Measurements from ENCODE around the gene RPGR. TPM values are rescaled to one million over a fixed set of nuclear protein-coding genes. Genes with fewer than 3 reads are reported as not detected.

The RPGR gene
- total and polyA plus RNA-seq, 7 donors: 4.0 to 26.8 (median 9.6) TPM

DNA sequence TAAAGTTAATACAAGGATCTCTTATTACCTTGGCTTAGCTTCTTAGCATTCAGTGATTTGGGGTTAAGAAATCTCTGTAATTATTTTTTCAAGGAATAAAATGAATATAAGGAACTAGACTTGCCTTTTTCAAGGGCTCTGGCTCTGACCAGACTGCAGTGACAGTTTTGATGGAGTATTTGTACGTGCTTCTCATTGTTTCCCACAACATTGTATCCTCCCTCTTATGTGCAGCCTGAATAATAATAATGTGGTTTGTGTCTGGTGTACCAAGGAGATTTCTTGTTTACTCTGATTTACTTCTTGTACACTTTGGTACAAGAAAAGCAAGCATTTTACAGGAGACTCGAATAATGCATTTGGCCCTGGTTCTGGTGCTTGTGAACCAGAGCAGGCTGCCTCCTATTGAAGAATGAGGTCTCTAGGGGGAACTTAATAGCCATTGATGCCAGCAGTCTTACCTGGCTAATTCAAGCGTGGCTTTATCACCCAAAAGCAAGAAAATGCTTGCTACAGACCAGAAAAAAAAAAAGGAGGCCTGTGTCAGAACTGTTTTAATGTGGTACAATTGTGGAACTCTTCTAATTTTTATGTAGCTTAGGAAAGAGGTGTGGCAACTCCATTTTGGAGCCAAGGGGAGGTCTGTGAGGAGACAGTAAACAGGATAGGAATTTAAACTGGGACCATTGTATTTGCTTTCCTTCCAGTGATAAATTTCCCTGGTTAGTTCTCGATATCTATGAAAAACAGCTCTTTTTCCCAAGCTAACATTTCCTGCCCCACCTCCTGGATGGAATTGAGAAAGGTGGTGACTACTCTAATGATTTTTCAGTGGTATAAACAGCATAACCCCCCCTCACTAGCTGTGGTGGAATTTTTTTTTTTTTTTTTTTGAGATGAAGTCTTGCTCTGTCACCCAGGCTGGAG is 30.7 kb upstream of the RPGR start:
- H3K9me3 ChIP-seq: no peaks in the 10 kb centered on the region
- H3K4me3 ChIP-seq: no peak overlapping the region
- H3K27me3 ChIP-seq (ENCODE audit: insufficient read depth in 3 of 3, low read length in 2 of 3): peaks cover 0 to 8% (median 0%) of the 10 kb centered on the region in 3 donors
- WGBS, 3 donors: 44 to 55% (median 51%) methylated on average over 4 of the region's 4 CpGs
- intact Hi-C loops (cut with DNase I): no loop called here
- TF ChIP-seq, protein P1, sequence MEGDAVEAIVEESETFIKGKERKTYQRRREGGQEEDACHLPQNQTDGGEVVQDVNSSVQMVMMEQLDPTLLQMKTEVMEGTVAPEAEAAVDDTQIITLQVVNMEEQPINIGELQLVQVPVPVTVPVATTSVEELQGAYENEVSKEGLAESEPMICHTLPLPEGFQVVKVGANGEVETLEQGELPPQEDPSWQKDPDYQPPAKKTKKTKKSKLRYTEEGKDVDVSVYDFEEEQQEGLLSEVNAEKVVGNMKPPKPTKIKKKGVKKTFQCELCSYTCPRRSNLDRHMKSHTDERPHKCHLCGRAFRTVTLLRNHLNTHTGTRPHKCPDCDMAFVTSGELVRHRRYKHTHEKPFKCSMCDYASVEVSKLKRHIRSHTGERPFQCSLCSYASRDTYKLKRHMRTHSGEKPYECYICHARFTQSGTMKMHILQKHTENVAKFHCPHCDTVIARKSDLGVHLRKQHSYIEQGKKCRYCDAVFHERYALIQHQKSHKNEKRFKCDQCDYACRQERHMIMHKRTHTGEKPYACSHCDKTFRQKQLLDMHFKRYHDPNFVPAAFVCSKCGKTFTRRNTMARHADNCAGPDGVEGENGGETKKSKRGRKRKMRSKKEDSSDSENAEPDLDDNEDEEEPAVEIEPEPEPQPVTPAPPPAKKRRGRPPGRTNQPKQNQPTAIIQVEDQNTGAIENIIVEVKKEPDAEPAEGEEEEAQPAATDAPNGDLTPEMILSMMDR (IDR thresholded peaks at IDR 0.05): no peak
- no peak for ATAC-seq
- H3K36me3 ChIP-seq (ENCODE audit: insufficient read depth in 1 of 2, low read depth in 1 of 2): no peaks in the 10 kb centered on the region
- no peak for DNase-seq
- peak overlapping the region; percentile 9 for H3K27ac ChIP-seq
- no peaks in the 10 kb centered on the region for H3K4me1 ChIP-seq

DNA sequence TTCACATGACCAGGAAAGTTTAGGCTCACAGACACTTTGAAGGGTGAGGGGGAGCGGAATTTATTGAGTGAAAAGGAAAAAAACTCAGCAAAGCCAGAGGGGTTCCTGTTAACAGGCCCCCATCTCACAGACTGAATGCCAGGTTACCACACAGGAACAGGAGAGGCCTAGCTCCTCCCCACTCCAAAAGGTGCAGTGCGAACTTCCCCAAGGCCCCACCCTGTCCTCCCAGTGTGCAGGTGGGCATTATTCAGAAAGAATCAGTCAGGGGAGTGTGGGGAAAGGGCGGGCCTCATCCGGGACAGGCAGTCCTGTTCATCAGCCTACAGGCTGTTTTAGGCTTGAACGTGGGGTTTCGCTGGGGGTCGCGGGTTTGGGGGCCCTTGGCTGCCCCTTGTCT is 29.1 kb upstream of the RPGR start:
- H3K27ac ChIP-seq: no peak overlapping the region
- TF ChIP-seq, protein P1 (IDR thresholded peaks at IDR 0.05): no peak
- no peak overlapping the region for H3K4me3 ChIP-seq
- no peak for ATAC-seq
- intact Hi-C loops (cut with DNase I): no loop called here
- no peaks in the 10 kb centered on the region for H3K4me1 ChIP-seq
- H3K36me3 ChIP-seq (ENCODE audit: insufficient read depth in 1 of 2, low read depth in 1 of 2): no peaks in the 10 kb centered on the region
- WGBS, 3 donors: 57 to 91% (median 80%) methylated on average over 8 of the region's 8 CpGs
- peaks cover 0 to 7% (median 0%) of the 10 kb centered on the region in 3 donors for H3K27me3 ChIP-seq (ENCODE audit: insufficient read depth in 3 of 3, low read length in 2 of 3)
- no peaks in the 10 kb centered on the region for H3K9me3 ChIP-seq
- no peak for DNase-seq

DNA sequence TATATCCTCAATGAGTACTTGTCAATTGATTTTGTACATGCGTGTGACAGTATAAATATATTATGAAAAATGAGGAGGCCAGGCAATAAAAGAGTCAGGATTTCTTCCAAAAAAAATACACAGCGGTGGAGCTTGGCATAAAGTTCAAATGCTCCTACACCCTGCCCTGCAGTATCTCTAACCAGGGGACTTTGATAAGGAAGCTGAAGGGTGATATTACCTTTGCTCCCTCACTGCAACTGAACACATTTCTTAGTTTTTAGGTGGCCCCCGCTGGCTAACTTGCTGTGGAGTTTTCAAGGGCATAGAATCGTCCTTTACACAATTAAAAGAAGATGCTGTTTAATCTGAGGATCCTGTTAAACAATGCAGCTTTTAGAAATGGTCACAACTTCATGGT is 25.1 kb upstream of the RPGR start, which contains the start of gene OTC:
TSS of gene OTC (plus strand) at position 243 of the 400 bp plus-strand sequence. CDS start at position 336, 93 bp downstream.
- H3K27ac ChIP-seq: no peak within 1 kb of the TSS
- no peaks in the 10 kb centered on the region for H3K9me3 ChIP-seq
- H3K4me1 ChIP-seq: no peaks in the 10 kb centered on the region
- WGBS, 3 donors: 63 to 90% (median 84%) methylated on average over 4 of the region's 4 CpGs
- intact Hi-C loops (cut with DNase I): no loop called here
- H3K4me3 ChIP-seq: no peak within 1 kb of the TSS
- ATAC-seq (no peak), DNase-seq (no peak)
- TF ChIP-seq, protein P1 (IDR thresholded peaks at IDR 0.05): no peak
- H3K36me3 ChIP-seq (ENCODE audit: insufficient read depth in 1 of 2, low read depth in 1 of 2): no peaks in the 10 kb centered on the region
- H3K27me3 ChIP-seq (ENCODE audit: insufficient read depth in 3 of 3, low read length in 2 of 3): peaks cover 0 to 14% (median 0%) of the 10 kb centered on the region in 3 donors

DNA sequence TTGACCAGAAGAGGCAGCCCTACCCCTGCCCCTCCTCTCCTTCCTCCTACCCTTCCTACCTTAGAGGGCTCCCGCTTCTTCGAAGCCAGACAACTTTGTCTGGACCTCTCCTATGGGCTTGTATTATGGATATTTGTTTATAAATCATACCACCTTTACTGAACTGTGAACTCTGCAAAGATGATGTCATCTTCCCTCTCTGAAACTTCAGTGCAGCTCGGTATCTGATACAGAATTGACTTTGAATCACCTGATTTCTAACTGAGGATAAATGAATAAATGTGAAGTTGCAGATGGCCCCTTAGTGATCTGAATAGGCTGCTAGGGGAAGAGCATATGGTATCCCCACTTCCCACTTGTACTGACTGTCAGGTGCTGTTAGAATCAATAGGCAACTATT is 24.0 kb upstream of the RPGR start:
- no peaks in the 10 kb centered on the region for H3K4me1 ChIP-seq
- H3K36me3 ChIP-seq (ENCODE audit: insufficient read depth in 1 of 2, low read depth in 1 of 2): no peaks in the 10 kb centered on the region
- TF ChIP-seq, protein P1 (IDR thresholded peaks at IDR 0.05): no peak
- intact Hi-C loops (cut with DNase I): no loop called here
- H3K4me3 ChIP-seq: no peak overlapping the region
- WGBS, 3 donors: 73 to 89% (median 89%) methylated on average over 3 of the region's 3 CpGs
- no peaks in the 10 kb centered on the region for H3K9me3 ChIP-seq
- peaks cover 0 to 14% (median 0%) of the 10 kb centered on the region in 3 donors for H3K27me3 ChIP-seq (ENCODE audit: insufficient read depth in 3 of 3, low read length in 2 of 3)
- ATAC-seq (no peak), DNase-seq (no peak)
- H3K27ac ChIP-seq: no peak overlapping the region

All from psoas muscle (tissue), 8 donors.